ENCODE data around the gene DENND11. TPM values are rescaled to one million over a fixed set of nuclear protein-coding genes. Genes with fewer than 3 reads are reported as not detected.

DENND11 gene
- total and polyA plus RNA-seq, 8 donors, result 20.4 to 48.7 (median 41.0) TPM

- ATAC-seq (no peak), DNase-seq (no peak)
- Histone ChIP-seq H3K27me3 (no peaks in the 10 kb centered on the region), H3K9me3 (no peaks in the 10 kb centered on the region), H3K27ac (no peak overlapping the region), H3K4me1 (no peaks in the 10 kb centered on the region), H3K36me3 (no peaks in the 10 kb centered on the region), H3K4me3 (no peak overlapping the region)
- intact Hi-C loops (cut with DNase I), result no loop called here
- TF ChIP-seq CTCF (IDR thresholded peaks at IDR 0.05), result no peak
Observed at GRCh38 chr7:141709749-141710148, 7.8 kb upstream of the DENND11 start.

- Histone ChIP-seq H3K27me3 (no peaks in the 10 kb centered on the region), H3K4me1 (no peaks in the 10 kb centered on the region), H3K4me3 (no peak overlapping the region), H3K36me3 (no peaks in the 10 kb centered on the region), H3K27ac (no peak overlapping the region), H3K9me3 (no peaks in the 10 kb centered on the region)
- ATAC-seq (no peak), DNase-seq (no peak)
- TF ChIP-seq CTCF (IDR thresholded peaks at IDR 0.05), result no peak
- intact Hi-C loops (cut with DNase I), result no loop called here
Observed at GRCh38 chr7:141709318-141709717, 7.4 kb upstream of the DENND11 start.

- no peak within 1 kb of the TSS for H3K4me3 ChIP-seq
- no peaks in the 10 kb centered on the region for H3K36me3 ChIP-seq
- no peaks in the 10 kb centered on the region for H3K9me3 ChIP-seq
- intact Hi-C loops (cut with DNase I), result no loop called here
- peaks cover 0 to 4% of the 10 kb centered on the region in 2 donors for H3K27me3 ChIP-seq
- DNase-seq (no peak), ATAC-seq (no peak)
- no peak for TF ChIP-seq CTCF (IDR thresholded peaks at IDR 0.05)
- no peaks in the 10 kb centered on the region for H3K4me1 ChIP-seq
- H3K27ac ChIP-seq, result no peak within 1 kb of the TSS
Observed at GRCh38 chr7:141708351-141708750, 6.4 kb upstream of the DENND11 start, which contains the start of gene WEE2. WEE2 (plus strand) TSS chr7:141708353; CDS start chr7:141708759, 406 bp downstream.

- no peaks in the 10 kb centered on the region for H3K36me3 ChIP-seq
- intact Hi-C loops (cut with DNase I), result no loop called here
- DNase-seq, result no peak
- no peak overlapping the region for H3K4me3 ChIP-seq
- TF ChIP-seq CTCF (IDR thresholded peaks at IDR 0.05), result no peak
- no peaks in the 10 kb centered on the region for H3K9me3 ChIP-seq
- no peak overlapping the region for H3K27ac ChIP-seq
- H3K4me1 ChIP-seq, result peaks cover 2 to 10% of the 10 kb centered on the region in 2 donors
- peaks cover 0 to 19% of the 10 kb centered on the region in 2 donors for H3K27me3 ChIP-seq
- ATAC-seq, result no peak
Observed at GRCh38 chr7:141706239-141707064, 4.5 kb upstream of the DENND11 start.

GRCh38 chr7:141704741-141705140, 2.8 kb upstream of the DENND11 start:
- intact Hi-C loops (cut with DNase I), result no loop called here
- Histone ChIP-seq H3K9me3 (no peaks in the 10 kb centered on the region), H3K27me3 (peaks cover 0 to 25% of the 10 kb centered on the region in 2 donors), H3K4me1 (peaks cover 2 to 22% of the 10 kb centered on the region in 2 donors), H3K27ac (no peak overlapping the region), H3K36me3 (no peaks in the 10 kb centered on the region), H3K4me3 (no peak overlapping the region)
- DNase-seq (no peak), ATAC-seq (no peak)
- TF ChIP-seq CTCF (IDR thresholded peaks at IDR 0.05), result no peak

Data from left lung (tissue), 10 donors.